Fibroblast of skin of abdomen (primary cell): ENCODE data around the gene IL6R.
A peak's percentile ranks its signal among the peaks of the same experiment; 100 is the strongest.
"Not testable (repeated sequence)": the region's sequence is repeated elsewhere in the genome, so short reads cannot be mapped to it uniquely, and the experiment has no call there.

Experiments used
- DNase-seq: peaks from one replicate; pipeline ENCODE4 v3.0.0-alpha.2; 2013

The IL6R gene

GRCh38 chr1:154407198-154408091 lies 2.3 kb downstream of the IL6R start:
- no peak for DNase-seq

- no peak for DNase-seq
Observed at GRCh38 chr1:154408174-154408777, 3.1 kb downstream of the IL6R start.

GRCh38 chr1:154410185-154410827 lies 5.2 kb downstream of the IL6R start:
- DNase-seq: no peak

GRCh38 chr1:154411525-154411924 lies 6.4 kb downstream of the IL6R start:
- no peak for DNase-seq

- DNase-seq: no peak
Observed at GRCh38 chr1:154413177-154413783, 8.1 kb downstream of the IL6R start.

GRCh38 chr1:154414606-154415005 lies 9.5 kb downstream of the IL6R start:
- no peak for DNase-seq

- DNase-seq: no peak
Observed at GRCh38 chr1:154416471-154417337, 11.6 kb downstream of the IL6R start.

GRCh38 chr1:154417338-154417608 lies 12.1 kb downstream of the IL6R start:
- DNase-seq: no peak

GRCh38 chr1:154418062-154418921 lies 13.1 kb downstream of the IL6R start:
- no peak for DNase-seq

GRCh38 chr1:154418923-154419619 lies 13.9 kb downstream of the IL6R start:
- DNase-seq: no peak

- DNase-seq: peak; percentile 71
Observed at GRCh38 chr1:154419620-154420571, 14.8 kb downstream of the IL6R start.

GRCh38 chr1:154420961-154421924 lies 16.1 kb downstream of the IL6R start:
- DNase-seq: no peak

- DNase-seq: not testable (repeated sequence)
Observed at GRCh38 chr1:154422049-154422448, 16.9 kb downstream of the IL6R start.

GRCh38 chr1:154422521-154422920 lies 17.4 kb downstream of the IL6R start:
- no peak for DNase-seq

GRCh38 chr1:154423304-154423987 lies 18.3 kb downstream of the IL6R start:
- DNase-seq: peak; percentile 60

GRCh38 chr1:154423988-154424326 lies 18.8 kb downstream of the IL6R start:
- DNase-seq: no peak

GRCh38 chr1:154425172-154425571 lies 20.0 kb downstream of the IL6R start:
- no peak for DNase-seq
